HEK293 (cell line): ENCODE results near the gene PHPT1.

ENCODE experiments used
- BCL11A ChIP-seq: fragments of 450-650 bp; formaldehyde crosslinking; IDR thresholded peaks from 2 replicates; pipeline ENCODE4 v1.5.1; 2016; ENCODE audit warnings: low read depth, missing biosample characterization, missing genetic modification characterization
- CTCF ChIP-seq: fragments of 450-650 bp; formaldehyde crosslinking; IDR thresholded peaks from 2 replicates; pipeline ENCODE4 v1.5.1; 2016; ENCODE audit warnings: missing biosample characterization, missing genetic modification characterization
- KLF8 ChIP-seq: fragments of 450-650 bp; formaldehyde crosslinking; IDR thresholded peaks from 2 replicates; pipeline ENCODE4 v1.5.1; 2016; ENCODE audit warnings: missing biosample characterization, missing genetic modification characterization
- MYNN ChIP-seq: fragments of 450-650 bp; formaldehyde crosslinking; IDR thresholded peaks from 2 replicates; pipeline ENCODE4 v1.5.1; 2016; ENCODE audit warnings: missing biosample characterization, missing genetic modification characterization, borderline replicate concordance
- SP2 ChIP-seq: fragments of 450-650 bp; formaldehyde crosslinking; IDR thresholded peaks from 2 replicates; pipeline ENCODE4 v1.5.1; 2016; ENCODE audit warnings: missing biosample characterization, missing genetic modification characterization
- YY1 ChIP-seq: fragments of 450-650 bp; formaldehyde crosslinking; IDR thresholded peaks from 2 replicates; pipeline ENCODE4 v1.5.1; 2018; ENCODE audit warnings: missing biosample characterization, missing genetic modification characterization
- ZBTB8A ChIP-seq: fragments of 450-650 bp; formaldehyde crosslinking; IDR thresholded peaks from 2 replicates; pipeline ENCODE4 v1.5.1; 2016; ENCODE audit warnings: missing biosample characterization, missing genetic modification characterization
- ZNF274 ChIP-seq, 2 experiments: fragments of 200-500 bp in 1 of 2; fragments of 450-650 bp in 1 of 2; sonication (Bioruptor generic) in 1 of 2; formaldehyde crosslinking in 1 of 2; IDR thresholded peaks; 2 replicates each; pipeline versions ENCODE4 v1.5.1 to v1.6.1; 2014 to 2016; ENCODE audit warnings: borderline replicate concordance in 1 of 2, inconsistent platforms in 1 of 2, low read length in 1 of 2, missing biosample characterization in 1 of 2, missing genetic modification characterization in 1 of 2
- ZNF423 ChIP-seq: fragments of 450-650 bp; formaldehyde crosslinking; IDR thresholded peaks from 2 replicates; pipeline ENCODE4 v1.5.1; 2016; ENCODE audit warnings: missing biosample characterization, missing genetic modification characterization
- ZNF48 ChIP-seq: fragments of 450-650 bp; formaldehyde crosslinking; IDR thresholded peaks from 2 replicates; pipeline ENCODE4 v1.5.1; 2016; ENCODE audit warnings: missing biosample characterization, missing genetic modification characterization
- ZNF830 ChIP-seq: fragments of 450-650 bp; IDR thresholded peaks from 2 replicates; pipeline ENCODE4 v1.5.0; 2018; ENCODE audit warnings: missing biosample characterization, missing genetic modification characterization, low read depth, mild to moderate bottlenecking, moderate library complexity
- ZSCAN30 ChIP-seq: fragments of 450-650 bp; IDR thresholded peaks from 2 replicates; pipeline ENCODE4 v1.5.1; 2018; ENCODE audit warnings: missing biosample characterization, mild to moderate bottlenecking, missing genetic modification characterization, moderate library complexity

- TF ChIP-seq YY1 (tag by site-specific recombination) (no peak), ZNF830 (tag by site-specific recombination) (no peak), ZSCAN30 (tag by site-specific recombination) (no peak), MYNN (tag by site-specific recombination) (no peak), CTCF (tag by site-specific recombination) (no peak), BCL11A (tag by site-specific recombination) (no peak), SP2 (tag by site-specific recombination) (no peak), ZBTB8A (no peak), ZNF48 (tag by site-specific recombination) (no peak), ZNF274 (IDR thresholded peaks at IDR 0.05; ENCODE audit: low read length) (no peak), ZNF274 (tag by site-specific recombination; IDR thresholded peaks at IDR 0.05; ENCODE audit: borderline replicate concordance) (no peak), ZNF423 (tag by site-specific recombination) (no peak), KLF8 (tag by site-specific recombination) (no peak)
Measured at GRCh38 chr9:136821826-136822544, 27.2 kb upstream of the PHPT1 start.
